HG02884 (cell line): Measurements from ENCODE around the gene CIROP.

Source experiments
- ATAC-seq: cut with Tn5 transposase; IDR thresholded peaks from one replicate; pipeline ENCODE4 v1.9.1; 2021; ENCODE audit warnings: mild to moderate bottlenecking, moderate library complexity; ENCODE audit not compliant: unreplicated experiment

CIROP gene

GRCh38 chr14:23130871-23131270, 26.1 kb upstream of the CIROP start:
- no peak for ATAC-seq

- ATAC-seq = no peak
Measured at GRCh38 chr14:23129759-23130316, 25.0 kb upstream of the CIROP start.

GRCh38 chr14:23128969-23129758, 24.4 kb upstream of the CIROP start:
- ATAC-seq = no peak

GRCh38 chr14:23127861-23128260, 23.1 kb upstream of the CIROP start:
- ATAC-seq = no peak

GRCh38 chr14:23126548-23127278, 21.9 kb upstream of the CIROP start:
- ATAC-seq = no peak

GRCh38 chr14:23125933-23126524, 21.2 kb upstream of the CIROP start:
- ATAC-seq = no peak

- ATAC-seq = no peak
Measured at GRCh38 chr14:23125011-23125410, 20.2 kb upstream of the CIROP start.

- no peak for ATAC-seq
Measured at GRCh38 chr14:23124337-23124954, 19.7 kb upstream of the CIROP start.

GRCh38 chr14:23123419-23123818, 18.6 kb upstream of the CIROP start:
- no peak for ATAC-seq

- ATAC-seq = no peak
Measured at GRCh38 chr14:23122086-23122485, 17.3 kb upstream of the CIROP start.

- ATAC-seq = no peak
Measured at GRCh38 chr14:23121361-23121771, 16.6 kb upstream of the CIROP start.

GRCh38 chr14:23120541-23121251, 15.9 kb upstream of the CIROP start:
- no peak for ATAC-seq

GRCh38 chr14:23119363-23120327, 14.9 kb upstream of the CIROP start:
- no peak for ATAC-seq

GRCh38 chr14:23118506-23119362, 13.9 kb upstream of the CIROP start, which contains the start of gene CEBPE:
Gene CEBPE (minus strand): TSS chr14:23119255. CDS start chr14:23119091, 164 bp downstream.
- no peak for ATAC-seq

- no peak for ATAC-seq
Measured at GRCh38 chr14:23117371-23118020, 12.7 kb upstream of the CIROP start.

- no peak for ATAC-seq
Measured at GRCh38 chr14:23115918-23116317, 11.1 kb upstream of the CIROP start.

- ATAC-seq = no peak
Measured at GRCh38 chr14:23115039-23115731, 10.4 kb upstream of the CIROP start.
